Epithelial cell of prostate (primary cell): ENCODE measurements around the gene PLCB4.

ENCODE experiments used
- DNase-seq: peaks from one replicate; pipeline ENCODE4 v3.0.0-alpha.2; 2011; ENCODE audit warnings: low read depth, low spot score
- H3K27ac ChIP-seq: fragments of 450-650 bp; 2 replicates; pipeline ENCODE4 v1.5.1; 2017; ENCODE audit warnings: mild to moderate bottlenecking

Gene PLCB4

DNA sequence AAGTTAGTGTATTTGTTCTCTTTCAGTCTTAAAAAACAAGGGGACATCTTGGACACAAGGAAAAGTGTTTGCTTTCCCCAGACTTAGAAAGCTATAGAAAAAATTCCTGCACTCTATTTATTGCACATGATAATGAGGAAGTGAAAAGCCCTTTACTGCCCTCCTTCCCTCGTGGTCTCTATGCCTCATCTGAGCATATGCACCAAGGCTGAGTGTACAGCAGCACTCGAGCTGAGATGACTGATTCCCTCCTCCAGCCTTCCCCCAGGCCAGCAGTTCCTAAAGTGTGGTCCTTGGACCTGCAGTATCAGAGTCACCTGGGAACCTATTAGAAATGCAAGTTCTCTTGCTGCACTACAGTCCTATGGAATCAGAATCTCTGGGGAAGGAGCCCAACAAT lies 431.2 kb downstream of the PLCB4 start:
- no peak for DNase-seq
- H3K27ac ChIP-seq, result no peak overlapping the region

DNA sequence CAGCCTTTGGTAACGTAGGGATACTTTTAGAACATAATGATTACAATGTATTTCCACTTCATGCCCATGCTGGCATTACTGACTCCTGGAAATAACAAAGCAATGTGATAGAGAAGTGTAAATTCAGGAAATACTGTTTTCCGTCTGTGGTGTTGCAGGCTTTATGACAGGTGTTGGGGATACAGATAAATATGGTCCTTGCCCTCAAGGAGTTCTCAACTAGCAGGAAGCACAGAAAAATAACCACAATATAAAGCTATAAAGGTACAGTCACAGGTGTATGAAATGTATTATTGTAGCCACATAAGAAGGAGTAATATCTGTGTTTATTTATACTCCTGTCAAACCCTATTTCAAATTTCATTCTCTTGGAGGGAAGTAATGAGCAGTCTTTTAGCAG lies 432.6 kb downstream of the PLCB4 start:
- no peak for DNase-seq
- no peak overlapping the region for H3K27ac ChIP-seq

DNA sequence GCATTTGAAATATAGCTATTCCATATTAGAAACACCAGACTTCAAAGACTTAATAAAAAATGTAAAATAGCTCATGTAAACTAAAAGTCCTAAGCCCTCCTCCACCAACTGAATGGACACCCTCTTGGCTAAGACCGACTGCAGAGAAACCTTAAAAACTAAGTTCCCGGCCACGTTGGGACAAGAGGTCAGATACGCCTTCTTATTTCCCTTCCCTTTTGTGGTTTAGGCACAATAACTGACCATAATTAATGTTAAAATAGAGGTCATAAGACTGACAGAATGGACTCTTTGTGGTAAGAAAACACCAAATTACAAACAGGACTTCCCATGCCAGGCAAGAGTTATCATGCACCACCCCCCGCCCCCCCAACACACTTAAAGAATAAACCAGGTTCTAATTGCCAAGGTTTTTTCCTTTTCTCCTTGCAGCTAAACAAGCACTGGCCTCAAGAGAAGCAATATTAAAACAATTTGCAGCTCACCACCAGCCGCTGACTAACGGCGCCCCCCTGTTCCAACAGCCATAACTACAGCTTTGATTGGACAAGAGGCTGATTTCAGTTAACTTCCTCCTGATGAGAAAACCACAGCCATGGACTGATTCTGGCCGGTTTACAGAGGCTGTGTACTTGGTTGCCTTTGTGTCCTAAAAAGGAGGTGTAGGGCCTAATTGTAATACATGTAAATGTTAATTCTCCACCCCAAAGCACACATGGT lies 434.8 kb downstream of the PLCB4 start:
- no peak overlapping the region for H3K27ac ChIP-seq
- DNase-seq, result no peak

DNA sequence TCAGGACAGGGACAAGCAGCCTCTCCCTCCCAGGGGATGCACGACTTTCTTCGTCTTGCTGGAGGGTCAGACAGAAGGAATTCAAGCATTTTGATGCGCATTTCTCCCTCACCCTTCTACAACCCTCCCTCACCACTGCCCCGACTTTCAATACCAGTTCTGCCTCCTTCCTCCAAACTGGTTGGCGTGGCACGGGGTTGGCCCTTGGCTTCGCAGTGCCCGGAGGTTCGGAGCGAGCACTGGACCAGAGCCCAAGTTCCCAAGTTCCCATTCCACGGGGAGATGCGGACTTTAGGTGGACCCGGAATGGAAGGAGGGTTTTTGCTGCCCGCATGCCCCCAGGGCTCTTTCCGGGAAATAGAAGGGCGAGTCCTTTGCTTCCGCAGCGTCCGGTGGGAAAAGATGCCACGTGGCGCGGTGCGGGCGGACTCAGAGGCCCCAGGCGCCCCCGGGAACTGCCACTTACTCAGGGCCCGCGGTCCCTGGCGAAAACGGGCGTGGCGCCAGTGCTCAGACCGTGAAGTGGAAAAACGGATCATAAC lies 437.5 kb downstream of the PLCB4 start:
- no peak overlapping the region for H3K27ac ChIP-seq
- DNase-seq, result no peak

DNA sequence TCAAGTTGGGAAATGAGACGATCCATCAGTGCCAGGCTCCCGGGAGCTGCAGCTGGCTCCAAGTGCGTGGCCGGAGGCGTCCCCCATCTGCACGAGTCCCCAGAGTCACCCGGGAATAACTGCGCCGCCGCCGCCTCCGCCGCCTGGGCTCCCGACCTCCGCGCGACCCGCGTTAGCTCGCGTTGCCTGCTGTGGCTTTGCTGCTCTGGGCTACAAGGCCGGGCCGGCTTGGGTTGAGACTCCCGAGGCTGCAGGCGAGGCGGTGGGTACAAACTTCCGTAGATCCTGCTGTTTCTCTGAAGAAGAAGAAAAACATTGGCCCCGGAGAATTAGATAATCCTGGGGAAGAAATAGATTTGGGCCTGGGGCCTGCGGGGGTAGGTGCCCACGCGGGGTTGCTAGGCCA lies 438.1 kb downstream of the PLCB4 start:
- no peak overlapping the region for H3K27ac ChIP-seq
- DNase-seq, result no peak

DNA sequence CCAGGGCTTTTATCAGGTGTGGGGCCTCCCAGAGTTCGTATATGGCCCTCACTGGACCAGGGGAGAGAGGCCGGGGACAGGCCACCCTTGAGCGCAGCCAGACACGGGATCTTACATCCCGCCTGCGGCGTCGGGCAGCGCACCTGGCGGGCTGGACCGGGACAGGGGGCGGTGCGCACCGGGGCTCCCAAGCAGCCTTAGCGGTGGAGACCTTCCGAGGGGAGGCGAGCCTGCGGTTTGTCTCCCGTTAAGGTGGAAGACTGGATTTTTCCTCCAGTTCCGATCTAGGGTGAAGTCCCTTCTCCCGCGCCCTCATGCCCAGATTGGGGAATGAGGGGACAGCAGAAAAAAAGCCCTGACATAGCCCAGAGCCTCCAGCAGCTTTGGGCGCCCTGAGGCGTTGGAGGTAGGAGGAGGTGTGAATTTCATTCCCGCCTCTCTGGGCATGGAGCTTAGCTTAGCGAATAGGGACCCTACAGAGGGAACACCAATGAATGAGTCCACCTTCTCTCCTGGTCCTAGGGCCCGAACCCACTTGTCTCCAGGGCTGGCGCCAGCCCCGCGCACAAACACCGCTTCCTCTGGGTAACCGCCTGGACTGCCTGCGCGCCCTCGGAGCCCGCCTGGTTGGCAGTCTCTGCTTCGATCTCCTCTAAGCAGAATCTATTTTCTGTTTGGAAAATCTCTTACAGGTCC lies 438.8 kb downstream of the PLCB4 start:
- no peak overlapping the region for H3K27ac ChIP-seq
- no peak for DNase-seq

DNA sequence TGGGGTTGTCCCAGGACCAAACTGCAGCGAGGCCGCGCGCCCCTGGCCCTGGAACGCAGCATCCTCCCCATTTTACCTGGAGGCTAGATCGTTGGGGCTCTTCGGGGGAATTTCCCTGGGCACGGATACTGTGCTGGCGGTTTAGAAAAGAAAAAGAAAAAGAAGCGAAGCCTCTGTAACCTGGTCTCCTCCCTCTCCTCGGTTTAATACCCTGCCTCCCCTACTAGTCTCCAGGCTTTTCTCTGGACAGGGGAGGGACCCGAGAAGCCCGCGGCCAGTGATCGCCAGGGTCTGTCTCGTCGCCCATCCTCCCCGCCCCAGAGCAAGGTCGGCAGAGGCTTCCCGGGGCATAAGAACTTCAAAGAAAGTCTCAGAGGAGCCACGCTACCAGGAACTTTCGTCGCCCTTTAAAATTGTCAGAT lies 439.4 kb downstream of the PLCB4 start:
- DNase-seq, result no peak
- H3K27ac ChIP-seq, result no peak overlapping the region

DNA sequence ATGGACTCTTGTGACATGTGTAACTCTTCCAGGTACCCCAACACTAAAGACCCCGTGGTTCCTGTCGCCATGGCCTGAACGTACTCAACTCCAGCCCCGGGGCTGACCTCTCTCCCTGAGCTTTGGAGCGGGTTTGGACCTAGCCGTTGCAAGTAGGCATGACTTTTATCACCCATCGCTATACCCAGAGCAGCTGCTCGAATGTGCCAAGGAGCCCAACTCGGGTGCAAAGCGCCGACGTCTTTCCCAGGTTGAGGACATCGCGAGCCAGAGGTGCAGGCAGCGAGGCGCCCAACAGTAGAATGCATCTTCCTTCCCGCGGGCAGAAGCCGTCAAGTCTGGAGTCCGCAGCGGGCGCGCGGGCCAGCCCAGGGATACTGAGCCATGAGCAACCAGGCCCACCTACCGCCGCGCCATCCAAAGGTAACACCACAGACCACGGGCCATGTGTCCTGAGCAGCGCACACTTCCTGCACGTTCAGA lies 439.9 kb downstream of the PLCB4 start:
- no peak for DNase-seq
- H3K27ac ChIP-seq, result no peak overlapping the region

DNA sequence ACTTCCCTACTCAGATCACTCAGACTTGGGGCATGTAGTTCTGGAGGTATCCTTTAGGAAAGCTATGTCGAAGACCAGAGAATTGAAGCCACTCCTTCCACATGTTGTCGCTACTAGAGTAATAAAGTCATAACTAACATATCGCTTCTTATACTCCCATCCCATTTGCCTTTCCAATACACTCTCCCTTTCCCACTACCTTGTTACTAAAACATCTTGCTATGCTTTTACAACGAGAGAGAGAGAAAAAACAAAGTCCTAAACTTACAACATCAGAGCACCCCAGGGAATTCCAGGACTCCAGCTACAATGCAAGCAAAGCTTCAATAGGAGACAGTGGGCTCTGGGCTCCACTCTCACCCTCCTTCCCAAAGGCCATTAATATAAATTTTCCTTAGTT lies 440.4 kb downstream of the PLCB4 start:
- DNase-seq, result no peak

DNA sequence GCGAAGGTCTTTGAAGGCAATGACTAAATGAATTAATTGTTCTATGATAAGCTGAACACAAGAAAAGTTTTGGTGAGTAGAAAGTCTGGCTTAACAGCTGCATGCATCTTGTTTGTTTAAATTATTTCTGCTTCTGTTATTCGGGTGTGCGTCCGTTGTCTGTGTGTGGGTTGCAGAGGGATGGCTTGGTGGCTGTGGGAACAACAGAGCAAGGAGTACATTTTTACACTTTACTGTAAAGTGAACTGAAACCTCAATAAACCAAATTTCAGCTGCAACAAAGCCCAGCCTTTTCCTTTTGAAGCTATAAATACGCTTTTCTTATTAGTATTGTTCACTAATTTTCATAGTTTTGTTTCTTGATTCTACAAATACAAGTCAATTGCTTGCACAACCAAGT lies 442.0 kb downstream of the PLCB4 start:
- no peak for DNase-seq
- H3K27ac ChIP-seq, result no peak overlapping the region

More for the DNA sequence above, 440.4 kb downstream of the PLCB4 start:
- H3K27ac ChIP-seq, result no peak overlapping the region

DNA sequence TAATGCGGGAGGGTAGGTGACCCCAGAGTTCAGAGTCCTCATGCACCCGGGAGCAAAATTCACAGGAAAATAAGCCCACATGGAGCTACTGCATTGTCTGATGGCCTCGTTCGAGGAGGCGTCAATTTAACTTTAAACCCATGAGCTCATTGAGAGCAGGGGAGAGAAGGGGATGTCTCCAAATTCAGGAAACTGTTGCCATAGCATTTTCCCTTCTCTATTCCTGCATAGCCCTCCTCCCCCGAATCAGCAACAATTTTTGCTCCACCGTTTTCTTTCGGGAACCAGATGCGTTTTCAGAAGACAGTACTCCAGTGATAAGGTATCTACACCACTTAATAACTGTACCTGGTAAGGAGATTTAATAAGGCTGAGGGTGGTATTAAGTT lies 445.2 kb downstream of the PLCB4 start:
- H3K27ac ChIP-seq, result no peak overlapping the region
- no peak for DNase-seq

DNA sequence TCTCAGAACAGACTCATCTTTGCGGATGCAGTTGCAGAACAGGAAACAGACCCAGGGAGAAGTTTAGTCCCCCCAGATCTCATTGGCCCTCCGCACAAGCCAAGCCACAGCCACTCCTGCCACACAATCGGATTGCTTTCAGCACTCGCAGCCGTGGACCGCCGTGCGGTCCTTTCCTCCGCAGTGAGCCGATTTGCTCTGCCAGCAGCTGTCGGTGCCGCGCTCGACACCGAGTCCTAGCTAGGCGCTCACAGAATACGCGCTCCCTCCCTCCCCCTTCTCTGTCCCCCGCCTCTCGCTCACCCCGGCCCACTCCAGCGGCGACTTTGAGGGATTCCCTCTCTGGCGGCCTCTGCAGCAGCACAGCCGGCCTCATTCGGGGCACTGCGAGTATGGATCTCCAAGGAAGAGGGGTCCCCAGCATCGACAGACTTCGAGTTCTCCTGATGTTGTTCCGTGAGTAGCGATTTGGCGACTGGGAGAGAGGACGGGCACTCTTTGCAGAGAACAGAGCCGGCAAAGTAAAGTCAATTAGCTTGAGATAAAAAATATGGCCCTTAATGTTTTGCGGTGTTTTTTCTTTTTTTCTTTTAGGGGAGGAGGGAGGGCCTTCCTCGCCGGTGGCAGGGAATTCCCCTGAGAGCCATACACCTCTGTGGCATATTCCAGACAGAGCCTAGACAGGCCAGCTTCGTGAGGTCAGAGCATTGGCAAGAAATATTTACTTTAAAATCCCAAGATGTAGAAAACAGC lies 445.8 kb downstream of the PLCB4 start, which contains the start of gene LAMP5:
Gene LAMP5, plus strand, starts transcription at position 130 of the 753 bp plus-strand sequence. Its CDS starts 263 bp downstream, at position 393.
- no peak for DNase-seq

DNA sequence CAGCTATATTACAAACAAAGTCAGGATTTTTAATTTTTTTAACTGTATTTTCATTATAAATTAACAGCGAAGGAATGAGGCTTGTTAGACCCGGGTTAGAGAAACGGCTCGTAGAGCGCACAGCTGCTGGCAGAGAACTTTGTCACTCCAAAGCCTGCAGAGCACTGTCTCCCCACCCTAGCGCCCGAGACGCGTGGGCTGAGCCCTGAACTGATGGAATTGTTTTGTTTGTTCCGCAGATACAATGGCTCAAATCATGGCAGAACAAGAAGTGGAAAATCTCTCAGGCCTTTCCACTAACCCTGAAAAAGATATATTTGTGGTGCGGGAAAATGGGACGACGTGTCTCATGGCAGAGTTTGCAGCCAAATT lies 446.3 kb downstream of the PLCB4 start:
- no peak overlapping the region for H3K27ac ChIP-seq
- no peak for DNase-seq

More for the DNA sequence above, 445.8 kb downstream of the PLCB4 start, which contains the start of gene LAMP5:
- no peak within 1 kb of the TSS for H3K27ac ChIP-seq

DNA sequence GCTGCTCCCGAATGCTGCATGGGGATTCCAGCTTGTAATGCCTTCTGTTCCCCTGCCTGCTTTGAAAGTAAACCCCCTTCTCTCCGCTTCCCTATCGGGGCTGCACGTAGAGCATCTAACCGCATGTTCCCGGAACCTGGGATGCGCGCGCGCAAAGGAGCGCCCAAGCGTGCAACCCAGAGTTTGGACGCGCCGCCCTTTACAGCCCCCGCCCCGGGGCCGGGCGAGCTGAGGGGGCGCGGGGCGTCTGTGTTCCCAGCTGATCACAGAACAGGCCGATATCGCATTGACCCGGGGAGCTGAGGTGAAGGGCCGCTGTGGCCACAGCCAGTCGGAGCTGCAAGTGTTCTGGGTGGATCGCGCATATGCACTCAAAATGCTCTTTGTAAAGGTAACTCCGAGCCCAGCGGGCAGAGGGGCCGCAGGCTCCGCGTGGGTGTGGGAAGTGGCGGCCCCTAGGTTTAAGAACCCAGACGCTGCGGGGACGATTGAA lies 446.9 kb downstream of the PLCB4 start:
- no peak overlapping the region for H3K27ac ChIP-seq
- DNase-seq, result no peak

DNA sequence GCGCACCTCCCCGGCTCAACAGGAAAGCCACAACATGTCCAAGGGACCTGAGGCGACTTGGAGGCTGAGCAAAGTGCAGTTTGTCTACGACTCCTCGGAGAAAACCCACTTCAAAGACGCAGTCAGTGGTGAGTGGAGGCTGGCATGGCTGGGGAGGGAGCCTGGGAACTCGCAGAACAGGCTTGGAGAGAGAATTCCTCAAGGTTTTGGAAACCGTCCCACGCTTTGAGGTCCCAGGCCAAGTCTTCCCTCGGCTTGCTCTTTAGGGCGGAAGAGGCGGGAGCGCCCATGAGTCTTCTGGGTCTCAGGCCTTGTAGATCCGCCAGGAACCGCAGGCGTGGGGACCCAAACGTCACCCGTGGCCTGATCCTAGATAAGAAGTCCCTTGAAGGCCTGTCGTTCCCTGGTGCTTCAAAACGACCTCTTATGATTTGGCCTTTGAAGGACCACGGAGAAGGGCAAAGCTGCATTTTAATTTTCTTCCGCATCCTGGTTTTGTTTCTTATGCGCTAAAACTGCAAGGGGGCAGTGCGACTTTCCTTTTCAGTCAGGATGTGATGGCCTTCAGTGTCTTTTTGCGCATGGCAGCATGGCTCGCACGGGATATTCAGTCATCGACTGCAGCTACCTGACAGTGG lies 447.5 kb downstream of the PLCB4 start:
- H3K27ac ChIP-seq, result no peak overlapping the region
- DNase-seq, result no peak

DNA sequence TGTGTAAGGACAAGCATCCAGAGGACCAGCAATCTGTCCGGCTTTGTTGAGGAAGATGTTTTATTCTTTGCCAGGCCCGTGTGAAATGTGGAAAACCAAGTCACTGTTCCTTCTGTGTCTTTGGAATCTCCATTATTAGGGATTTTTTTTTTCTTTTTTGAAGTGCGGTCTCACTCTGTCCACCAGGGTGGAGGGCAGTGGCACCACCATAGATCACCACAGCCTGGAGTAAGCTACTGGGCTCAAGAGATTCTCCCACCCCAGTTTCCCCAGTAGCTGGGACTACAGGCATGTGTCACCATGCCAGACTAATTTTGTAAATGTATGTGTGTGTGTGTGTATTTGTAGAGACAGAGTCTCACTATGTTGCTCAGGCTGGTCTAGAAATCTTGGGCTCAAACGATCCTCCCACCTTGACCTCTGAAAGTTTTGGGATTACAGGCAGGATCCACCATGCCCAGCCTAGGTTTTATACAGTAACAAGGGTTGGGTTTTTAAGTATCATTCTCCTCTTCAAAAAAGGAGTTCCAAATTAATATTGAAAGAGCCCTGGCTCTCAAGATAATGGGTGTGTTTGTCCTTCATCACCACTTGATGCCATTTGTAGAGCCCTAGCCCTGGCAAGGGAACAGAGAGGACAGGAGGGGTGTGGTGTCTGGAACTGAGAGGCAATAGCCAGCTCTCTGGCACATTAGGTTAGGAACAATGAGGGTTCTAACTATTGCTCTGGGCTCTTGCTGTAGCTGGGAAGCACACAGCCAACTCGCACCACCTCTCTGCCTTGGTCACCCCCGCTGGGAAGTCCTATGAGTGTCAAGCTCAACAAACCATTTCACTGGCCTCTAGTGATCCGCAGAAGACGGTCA lies 448.6 kb downstream of the PLCB4 start:
- no peak for DNase-seq

DNA sequence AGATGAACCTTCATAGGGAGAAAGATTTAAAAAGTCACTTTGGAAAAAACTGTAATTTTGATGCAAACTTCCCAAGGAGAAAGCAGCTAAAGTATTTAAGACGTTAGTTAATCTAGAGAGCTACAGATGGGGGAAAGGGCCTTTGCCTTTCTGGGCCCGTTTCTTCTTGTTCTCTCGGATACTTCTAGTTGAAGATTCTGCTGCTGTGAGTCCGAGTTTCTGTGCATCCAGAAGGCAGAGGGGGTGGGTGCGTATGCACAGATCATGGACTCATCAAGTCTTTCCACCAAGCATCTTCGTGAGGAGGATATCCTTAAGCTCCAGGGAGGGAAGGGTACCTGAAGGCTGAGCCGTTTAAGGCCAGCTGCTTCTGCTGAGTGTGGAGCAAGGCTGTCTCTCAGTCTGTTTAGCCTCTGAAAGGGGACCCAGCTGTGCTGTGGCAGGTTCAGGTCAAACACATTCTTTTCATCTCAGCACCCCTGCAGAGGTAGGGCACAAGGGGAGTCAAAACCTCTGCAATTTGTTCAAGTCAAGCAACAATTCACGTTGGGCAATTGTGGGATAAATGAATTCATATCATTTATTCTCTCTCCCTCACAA lies 449.8 kb downstream of the PLCB4 start:
- H3K27ac ChIP-seq, result no peak overlapping the region
- no peak for DNase-seq

More for the DNA sequence above, 448.6 kb downstream of the PLCB4 start:
- H3K27ac ChIP-seq, result no peak overlapping the region

DNA sequence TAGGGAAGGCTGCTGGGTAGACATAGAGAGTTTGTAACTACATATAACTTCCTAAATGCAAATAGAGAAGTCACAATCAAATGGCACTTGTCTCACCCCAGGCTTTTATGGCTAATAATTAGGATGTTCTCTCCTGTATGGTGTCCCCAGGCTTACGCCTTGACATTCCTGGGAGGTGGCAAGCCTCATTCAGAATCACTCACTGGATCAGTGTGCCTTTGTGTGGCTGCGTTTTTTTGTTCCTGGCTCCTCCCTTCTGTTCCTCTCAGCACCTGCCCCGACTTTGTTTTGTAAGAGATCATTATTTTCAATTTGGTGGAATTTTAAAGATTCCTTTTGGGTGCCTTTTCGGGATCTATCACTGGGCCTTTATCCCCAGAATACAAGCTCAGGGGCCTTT lies 451.2 kb downstream of the PLCB4 start:
- DNase-seq, result no peak
- no peak overlapping the region for H3K27ac ChIP-seq

DNA sequence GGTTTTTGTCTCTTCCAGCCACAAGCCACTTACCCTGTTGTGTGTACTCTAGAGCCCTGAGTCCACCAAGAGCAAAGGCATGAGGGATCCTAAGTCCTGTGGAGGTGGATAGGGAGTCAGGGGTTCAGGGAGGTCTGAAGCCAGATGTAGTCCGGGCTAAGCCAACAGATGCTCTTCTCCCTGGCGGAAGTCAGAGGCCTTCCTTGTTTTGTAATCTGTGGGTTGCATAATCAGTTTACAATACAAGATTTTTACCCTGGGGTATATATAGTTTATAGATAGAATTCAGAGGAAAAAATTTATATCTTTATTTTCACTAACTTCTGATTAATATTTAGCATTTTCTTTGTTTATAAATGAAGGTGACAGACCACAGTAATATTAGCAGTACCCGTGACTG lies 454.7 kb downstream of the PLCB4 start:
- DNase-seq, result no peak
- no peak overlapping the region for H3K27ac ChIP-seq
